HCT116 (cell line): ENCODE measurements around the gene ZNF429. TPM values are rescaled to one million over a fixed set of nuclear protein-coding genes. Genes with fewer than 3 reads are reported as not detected.

Experiments used
- ATAC-seq: fragments of 200-7000 bp; cut with Tn5 transposase; 2 replicates; pipeline ENCODE4 v1.9.1; 2020; ENCODE audit warnings: mild to moderate bottlenecking, moderate library complexity
- BruUV-seq: library from RNA; stranded (reverse); fragments of 400-500 nt; replicated peaks from 2 replicates; lab custom pipeline; 2021; lab: Mats Ljungman, UMichigan
- CTCF ChIA-PET: fragments of 300-600 bp; sonication (Branson Sonifier 250); formaldehyde crosslinking; loops from one replicate; lab custom pipeline; 2021; ENCODE audit warnings: antibody characterized with exemption; lab: Charles Lee
- POLR2A ChIA-PET: fragments of 300-600, 350-600 bp; sonication (Branson Sonifier 250); formaldehyde crosslinking; loops from one replicate; lab custom pipeline; 2021; ENCODE audit warnings: antibody characterized with exemption; lab: Charles Lee
- RAD21 ChIA-PET, 2 experiments: fragments of 300-600 bp; sonication (Branson Sonifier 250); formaldehyde crosslinking; loops; one replicate each; lab custom pipeline; 2023; ENCODE audit warnings: low total read pairs in 2 of 2; ENCODE audit not compliant: uncharacterized antibody in 2 of 2, unreplicated experiment in 2 of 2, low non-redundant PET in 1 of 2; lab: Charles Lee
- DNase-seq: peaks from one replicate; pipeline ENCODE4 v3.0.0-alpha.2; 2010; ENCODE audit warnings: low read depth, low spot score
- H2AFZ ChIP-seq: fragments of 200-600 bp; shearing (Covaris generic), sonication (generic); 2 replicates; pipeline ENCODE4 v1.6.1; 2017; ENCODE audit warnings: low read depth, mixed run types, mixed read lengths, antibody characterized with exemption, low read length; ENCODE audit not compliant: poor library complexity, severe bottlenecking
- H3K27ac ChIP-seq: 2 replicates; pipeline ENCODE4 v1.5.1; 2012; ENCODE audit warnings: low read depth, low read length
- H3K27me3 ChIP-seq: fragments of 200-600 bp; sonication (generic); 2 replicates; pipeline ENCODE4 v1.6.1; 2016; ENCODE audit warnings: mixed run types, low read length, mixed read lengths; ENCODE audit not compliant: insufficient read depth
- H3K36me3 ChIP-seq, 2 experiments: fragments of 200-500 bp in 1 of 2; fragments of 200-600 bp in 1 of 2; sonication (Bioruptor generic) in 1 of 2; sonication (generic) in 1 of 2; 2 replicates each; pipeline versions ENCODE4 v1.5.1 to v1.6.1; 2014 to 2016; ENCODE audit warnings: low read length in 2 of 2, inconsistent platforms in 1 of 2, mixed read lengths in 1 of 2, mixed run types in 1 of 2; ENCODE audit not compliant: insufficient read depth in 2 of 2, control insufficient read depth in 1 of 2
- H3K4me1 ChIP-seq, 2 experiments: fragments of 200-600 bp in 1 of 2; sonication (generic) in 1 of 2; 2 replicates each; pipeline versions ENCODE4 v1.5.1 to v1.6.1; 2012 to 2017; ENCODE audit warnings: low read length in 2 of 2, inconsistent platforms in 1 of 2, mild to moderate bottlenecking in 1 of 2, mixed read lengths in 1 of 2, mixed run types in 1 of 2, moderate library complexity in 1 of 2; ENCODE audit not compliant: insufficient read depth in 2 of 2, control insufficient read depth in 1 of 2
- H3K4me2 ChIP-seq: fragments of 200-600 bp; sonication (generic); 2 replicates; pipeline ENCODE4 v1.6.1; 2017; ENCODE audit warnings: mixed run types, low read length, mixed read lengths
- H3K4me3 ChIP-seq, 2 experiments: fragments of 200-600 bp in 1 of 2; sonication (generic) in 1 of 2; replicated peaks in 1 of 2; 2 replicates each; pipeline ENCODE4 v1.5.1; 2011 to 2016; ENCODE audit warnings: low read length in 2 of 2, control low read depth in 1 of 2, low read depth in 1 of 2, mild to moderate bottlenecking in 1 of 2, mixed read lengths in 1 of 2, mixed run types in 1 of 2
- H3K79me2 ChIP-seq: fragments of 200-600 bp; sonication (generic); 2 replicates; pipeline ENCODE4 v1.6.1; 2017; ENCODE audit warnings: mild to moderate bottlenecking, mixed run types, low read length, moderate library complexity, mixed read lengths; ENCODE audit not compliant: insufficient read depth
- H3K9ac ChIP-seq: fragments of 200-600 bp; sonication (generic); 2 replicates; pipeline ENCODE4 v1.6.1; 2016; ENCODE audit warnings: low read length, mixed read lengths
- H3K9me2 ChIP-seq: fragments of 200-600 bp; sonication (generic), shearing (Covaris generic); 2 replicates; pipeline ENCODE4 v1.6.1; 2017; ENCODE audit warnings: mixed run types, mild to moderate bottlenecking, moderate library complexity; ENCODE audit not compliant: insufficient read depth
- H3K9me3 ChIP-seq, 2 experiments: fragments of 200-500 bp in 1 of 2; fragments of 200-600 bp in 1 of 2; sonication (Bioruptor generic) in 1 of 2; sonication (generic) in 1 of 2; 2 replicates each; pipeline ENCODE4 v1.6.1; 2014 to 2017; ENCODE audit warnings: low read length in 2 of 2, mixed read lengths in 2 of 2, inconsistent platforms in 1 of 2, low read depth in 1 of 2, mild to moderate bottlenecking in 1 of 2, mixed run types in 1 of 2, moderate library complexity in 1 of 2; ENCODE audit not compliant: control insufficient read depth in 1 of 2, insufficient read depth in 1 of 2
- H4K20me1 ChIP-seq: fragments of 200-600 bp; sonication (generic), shearing (Covaris generic); 2 replicates; pipeline ENCODE4 v1.6.1; 2017; ENCODE audit warnings: mixed run types, mild to moderate bottlenecking, moderate library complexity; ENCODE audit not compliant: insufficient read depth
- CTCF ChIP-seq, 3 experiments: fragments of 200-600 bp in 1 of 3; sonication (generic) in 1 of 3; IDR thresholded peaks in 2 of 3; conservative IDR thresholded peaks in 1 of 3; 2 replicates each; pipeline ENCODE4 v1.5.1; 2012 to 2017; ENCODE audit warnings: low read depth in 2 of 3, low read length in 2 of 3, antibody characterized with exemption in 1 of 3, borderline replicate concordance in 1 of 3, control low read depth in 1 of 3, mild to moderate bottlenecking in 1 of 3, mixed read lengths in 1 of 3, mixed run types in 1 of 3, moderate library complexity in 1 of 3; ENCODE audit not compliant: insufficient read depth in 1 of 3
- JUND ChIP-seq: IDR thresholded peaks from 2 replicates; pipeline ENCODE4 v1.6.1; 2012
- MAX ChIP-seq: IDR thresholded peaks from 2 replicates; pipeline ENCODE4 v1.6.1; 2012
- RAD21 ChIP-seq: IDR thresholded peaks from 2 replicates; pipeline ENCODE4 v1.6.1; 2012; ENCODE audit warnings: low read depth, mild to moderate bottlenecking
- intact Hi-C: fragments of 100-400 bp; cut with micrococcal nuclease; formaldehyde crosslinking; loops from 2 replicates; pipeline ENCODE4 v1.10.0; 2022
- total RNA-seq: library from RNA; stranded (reverse); gene quantifications from one replicate; pipeline ENCODE4 v1.2.1, GENCODE V29; 2021; ENCODE audit not compliant: unreplicated experiment

ZNF429 gene
- total RNA-seq, 1 experiment from 2014 or later: 0.42 TPM

- ChIA-PET CTCF (no interaction called here), RAD21 (no interaction called here), POLR2A (no interaction called here)
- Histone ChIP-seq H3K36me3 (no peaks in the 10 kb centered on the region), H4K20me1 (no peaks in the 10 kb centered on the region), H3K9ac (no peak overlapping the region), H3K4me2 (no peak overlapping the region), H3K9me2 (no peaks in the 10 kb centered on the region), H3K27me3 (no peaks in the 10 kb centered on the region), H3K4me1 (no peaks in the 10 kb centered on the region), H3K4me3 (no peak overlapping the region), H3K9me3 (peaks cover 0 to 28% of the 10 kb centered on the region in 2 experiments; a peak in 2 of 4 replicates), H3K79me2 (no peaks in the 10 kb centered on the region), H3K27ac (no peak overlapping the region), H2AFZ (no peak overlapping the region)
- TF ChIP-seq JUND: no peak
- ATAC-seq: no peak
- no TSS peak for BruUV-seq
- DNase-seq: no peak
- intact Hi-C loops: no loop called here
Observed at GRCh38 chr19:21587549-21587948, 82.1 kb downstream of the ZNF429 start.

- intact Hi-C loops: no loop called here
- H3K4me2 ChIP-seq: no peak overlapping the region
- no peaks in the 10 kb centered on the region for H3K27me3 ChIP-seq
- DNase-seq (no peak), ATAC-seq (no peak)
- no peaks in the 10 kb centered on the region for H3K4me1 ChIP-seq
- RAD21 ChIA-PET: no interaction called here
- peaks cover 4 to 32% of the 10 kb centered on the region in 2 experiments; a peak in 2 of 4 replicates for H3K9me3 ChIP-seq
- no peaks in the 10 kb centered on the region for H3K79me2 ChIP-seq
- CTCF ChIA-PET: no interaction called here
- no peak overlapping the region for H3K9ac ChIP-seq
- POLR2A ChIA-PET: no interaction called here
- no peaks in the 10 kb centered on the region for H4K20me1 ChIP-seq
- H3K27ac ChIP-seq: no peak overlapping the region
- no TSS peak for BruUV-seq
- no peaks in the 10 kb centered on the region for H3K9me2 ChIP-seq
- TF ChIP-seq CTCF (IDR thresholded peaks at IDR 0.05 in 2 of 3, conservative IDR thresholded peaks at IDR 0.05 in 1 of 3; ENCODE audit: borderline replicate concordance in 1 of 3, insufficient read depth in 1 of 3, low read depth in 2 of 3, low read length in 2 of 3): no peak
- TF ChIP-seq MAX: no peak
- TF ChIP-seq RAD21: no peak
- no peak overlapping the region for H2AFZ ChIP-seq
- no peaks in the 10 kb centered on the region for H3K36me3 ChIP-seq
- no peak overlapping the region for H3K4me3 ChIP-seq
Observed at GRCh38 chr19:21588065-21588601, 82.7 kb downstream of the ZNF429 start.
